Smooth muscle cell (in vitro differentiated cells): ENCODE measurements around the gene TENT5C. TPM values are rescaled to one million over a fixed set of nuclear protein-coding genes. Genes with fewer than 3 reads are reported as not detected.

ENCODE experiments used
- DNase-seq: peaks from one replicate; lab custom pipeline; 2025; ENCODE audit not compliant: unreplicated experiment; lab: John Stamatoyannopoulos, UW
- H2AFZ ChIP-seq: fragments of 200-600 bp; sonication (generic); 2 replicates; pipeline ENCODE4 v1.6.0; 2016; ENCODE audit warnings: antibody characterized with exemption, low read depth, mild to moderate bottlenecking
- H3F3A ChIP-seq: fragments of 200-600 bp; sonication (generic); 2 replicates; pipeline ENCODE4 v1.6.0; 2017; ENCODE audit warnings: antibody characterized with exemption, low read depth
- H3K27ac ChIP-seq: fragments of 200-600 bp; sonication (generic); 2 replicates; pipeline ENCODE4 v1.5.1; 2016; ENCODE audit warnings: low read depth, mild to moderate bottlenecking
- H3K27me3 ChIP-seq: fragments of 200-600 bp; sonication (generic); 2 replicates; pipeline ENCODE4 v1.6.1; 2016; ENCODE audit warnings: low read depth, mild to moderate bottlenecking
- H3K36me3 ChIP-seq: fragments of 200-600 bp; sonication (generic); 2 replicates; pipeline ENCODE4 v1.5.1; 2016; ENCODE audit warnings: low read depth
- H3K4me1 ChIP-seq: fragments of 200-600 bp; sonication (generic); 2 replicates; pipeline ENCODE4 v1.5.1; 2016; ENCODE audit warnings: low read depth
- H3K4me2 ChIP-seq: fragments of 200-600 bp; sonication (generic); 2 replicates; pipeline ENCODE4 v1.6.0; 2016; ENCODE audit warnings: mild to moderate bottlenecking
- H3K4me3 ChIP-seq: fragments of 200-600 bp; sonication (generic); 2 replicates; pipeline ENCODE4 v1.5.1; 2016; ENCODE audit warnings: mild to moderate bottlenecking
- H3K79me2 ChIP-seq: fragments of 200-600 bp; sonication (generic); 2 replicates; pipeline ENCODE4 v1.6.0; 2016; ENCODE audit warnings: low read depth, mild to moderate bottlenecking
- H3K9ac ChIP-seq: fragments of 200-600 bp; sonication (generic); 2 replicates; pipeline ENCODE4 v1.6.0; 2016; ENCODE audit warnings: low read depth
- H3K9me3 ChIP-seq: fragments of 200-600 bp; sonication (generic); replicated peaks from 2 replicates; pipeline ENCODE4 v1.5.1; 2016; ENCODE audit warnings: low read depth
- H4K20me1 ChIP-seq: fragments of 200-600 bp; sonication (generic); 2 replicates; pipeline ENCODE4 v1.6.0; 2016; ENCODE audit warnings: low read depth
- WGBS: methylation state at CpG from one replicate; pipeline ENCODE4 v1.1.7; 2016; ENCODE audit warnings: low lambda C conversion rate; 5-methylcytosine and 5-hydroxymethylcytosine counted together
- polyA plus RNA-seq: library from polyadenylated mRNA; unstranded; fragments of >200 nt; fragmentation: Nextera tagmentation; extraction: Ambion mirVana; gene quantifications from 2 replicates; pipeline ENCODE4 v1.2.1, GENCODE V29; 2016
- total RNA-seq: library from RNA; depleted of rRNA; stranded (reverse); fragments of >200 nt; gene quantifications from 2 replicates; pipeline ENCODE4 v1.2.3, GENCODE V29; 2014
- TF ChIP-seq, protein P1 (sequence below): fragments of 200-600 bp; sonication (generic); IDR thresholded peaks from 2 replicates; pipeline ENCODE4 v1.5.1; 2017; ENCODE audit warnings: borderline replicate concordance, mild to moderate bottlenecking, antibody characterized with exemption; ENCODE audit not compliant: insufficient read depth, poor library complexity, severe bottlenecking

TENT5C gene
- total and polyA plus RNA-seq, 2 experiments from 2014 or later = 5.3 to 5.7 TPM

DNA sequence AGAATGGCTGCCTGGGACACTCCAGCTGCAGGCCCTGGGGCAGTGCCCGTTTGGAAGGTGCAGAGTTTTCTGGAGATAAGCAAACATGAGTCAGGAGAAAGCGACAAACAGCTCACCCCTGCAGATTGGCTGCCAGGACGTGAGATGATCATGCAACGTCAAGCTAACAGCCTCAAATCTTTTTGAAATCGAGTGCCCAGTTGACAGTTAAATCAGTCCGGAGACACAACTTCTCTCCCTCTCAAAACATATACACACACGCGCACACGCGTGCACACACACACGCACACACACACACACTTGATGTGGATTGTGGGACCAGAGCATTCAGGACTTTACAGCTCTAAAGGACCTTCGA, 49.4 kb downstream of the TENT5C start:
- WGBS = 64% methylated on average over 12 of the region's 12 CpGs
- no peaks in the 10 kb centered on the region for H3K9me3 ChIP-seq

DNA sequence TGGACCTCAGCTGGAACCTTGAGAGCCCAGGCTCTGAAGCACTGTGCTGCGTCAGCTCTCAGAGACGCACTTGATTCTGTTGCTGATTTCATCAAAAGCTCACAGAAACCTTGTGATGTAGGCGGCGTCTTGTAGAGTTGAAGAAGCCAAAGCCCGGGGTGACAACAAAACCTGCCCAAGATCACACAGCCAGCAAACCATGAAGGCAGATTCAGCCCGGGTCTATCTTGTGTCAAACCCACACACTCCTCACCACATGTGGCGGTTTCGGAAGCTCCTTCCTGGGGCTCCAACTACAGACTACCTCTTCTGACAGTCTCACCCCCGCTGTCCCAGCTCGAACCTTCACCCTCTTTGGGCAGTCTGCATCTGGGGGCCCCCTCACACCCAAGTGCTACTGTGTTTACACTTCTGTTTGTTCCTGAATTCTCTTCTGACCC, 50.4 kb downstream of the TENT5C start:
- Histone ChIP-seq H4K20me1 (no peaks in the 10 kb centered on the region), H3K36me3 (no peaks in the 10 kb centered on the region), H3K4me3 (no peak overlapping the region), H3K79me2 (no peaks in the 10 kb centered on the region), H3K27me3 (no peaks in the 10 kb centered on the region), H2AFZ (peak overlapping the region; percentile 10), H3K4me2 (peak overlapping the region; percentile 52), H3K9me3 (no peaks in the 10 kb centered on the region), H3F3A (peaks cover 4% of the 10 kb centered on the region), H3K4me1 (no peaks in the 10 kb centered on the region), H3K27ac (peak overlapping the region; percentile 48), H3K9ac (no peak overlapping the region)
- WGBS = 52% methylated on average over 10 of the region's 10 CpGs
- TF ChIP-seq, protein P1, sequence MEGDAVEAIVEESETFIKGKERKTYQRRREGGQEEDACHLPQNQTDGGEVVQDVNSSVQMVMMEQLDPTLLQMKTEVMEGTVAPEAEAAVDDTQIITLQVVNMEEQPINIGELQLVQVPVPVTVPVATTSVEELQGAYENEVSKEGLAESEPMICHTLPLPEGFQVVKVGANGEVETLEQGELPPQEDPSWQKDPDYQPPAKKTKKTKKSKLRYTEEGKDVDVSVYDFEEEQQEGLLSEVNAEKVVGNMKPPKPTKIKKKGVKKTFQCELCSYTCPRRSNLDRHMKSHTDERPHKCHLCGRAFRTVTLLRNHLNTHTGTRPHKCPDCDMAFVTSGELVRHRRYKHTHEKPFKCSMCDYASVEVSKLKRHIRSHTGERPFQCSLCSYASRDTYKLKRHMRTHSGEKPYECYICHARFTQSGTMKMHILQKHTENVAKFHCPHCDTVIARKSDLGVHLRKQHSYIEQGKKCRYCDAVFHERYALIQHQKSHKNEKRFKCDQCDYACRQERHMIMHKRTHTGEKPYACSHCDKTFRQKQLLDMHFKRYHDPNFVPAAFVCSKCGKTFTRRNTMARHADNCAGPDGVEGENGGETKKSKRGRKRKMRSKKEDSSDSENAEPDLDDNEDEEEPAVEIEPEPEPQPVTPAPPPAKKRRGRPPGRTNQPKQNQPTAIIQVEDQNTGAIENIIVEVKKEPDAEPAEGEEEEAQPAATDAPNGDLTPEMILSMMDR = no peak
- no peak for DNase-seq

More for the DNA sequence above, 49.4 kb downstream of the TENT5C start:
- Histone ChIP-seq H4K20me1 (no peaks in the 10 kb centered on the region), H3K27ac (no peak overlapping the region), H3K4me2 (no peak overlapping the region), H3K27me3 (no peaks in the 10 kb centered on the region), H3K4me1 (no peaks in the 10 kb centered on the region), H3K36me3 (no peaks in the 10 kb centered on the region), H3F3A (peaks cover 4% of the 10 kb centered on the region), H3K9ac (no peak overlapping the region), H3K4me3 (no peak overlapping the region), H2AFZ (no peak overlapping the region), H3K79me2 (no peaks in the 10 kb centered on the region)
- no peak for DNase-seq
- TF ChIP-seq, protein P1 = no peak

DNA sequence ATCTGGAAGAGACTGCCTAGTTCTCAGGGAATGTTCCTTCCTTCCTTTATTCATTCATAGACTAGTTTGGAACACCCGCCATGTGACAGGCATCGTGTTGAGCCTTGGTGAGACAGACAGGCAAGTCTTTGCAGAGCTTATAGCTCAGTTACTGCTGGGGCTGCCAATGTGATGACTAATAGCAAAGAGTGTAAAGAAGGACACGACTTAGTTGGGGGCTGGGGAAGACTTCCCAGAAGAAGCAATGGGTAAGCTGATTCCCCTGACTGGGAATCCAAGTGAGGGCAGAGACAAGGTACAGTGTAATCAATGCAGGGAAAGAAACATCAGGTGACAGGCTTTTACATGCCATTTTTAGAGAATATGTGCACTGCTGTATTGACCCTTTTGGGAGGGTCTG, 51.2 kb downstream of the TENT5C start:
- WGBS = 0% methylated on average over 3 of the region's 3 CpGs
- Histone ChIP-seq H3K27ac (peak overlapping the region; percentile 48), H2AFZ (no peak overlapping the region), H3K27me3 (no peaks in the 10 kb centered on the region), H3K4me2 (peak overlapping the region; percentile 52), H4K20me1 (no peaks in the 10 kb centered on the region), H3F3A (peaks cover 4% of the 10 kb centered on the region), H3K9ac (no peak overlapping the region), H3K9me3 (no peaks in the 10 kb centered on the region), H3K4me3 (no peak overlapping the region), H3K4me1 (no peaks in the 10 kb centered on the region), H3K79me2 (no peaks in the 10 kb centered on the region), H3K36me3 (no peaks in the 10 kb centered on the region)
- no peak for DNase-seq
- TF ChIP-seq, protein P1 = no peak

DNA sequence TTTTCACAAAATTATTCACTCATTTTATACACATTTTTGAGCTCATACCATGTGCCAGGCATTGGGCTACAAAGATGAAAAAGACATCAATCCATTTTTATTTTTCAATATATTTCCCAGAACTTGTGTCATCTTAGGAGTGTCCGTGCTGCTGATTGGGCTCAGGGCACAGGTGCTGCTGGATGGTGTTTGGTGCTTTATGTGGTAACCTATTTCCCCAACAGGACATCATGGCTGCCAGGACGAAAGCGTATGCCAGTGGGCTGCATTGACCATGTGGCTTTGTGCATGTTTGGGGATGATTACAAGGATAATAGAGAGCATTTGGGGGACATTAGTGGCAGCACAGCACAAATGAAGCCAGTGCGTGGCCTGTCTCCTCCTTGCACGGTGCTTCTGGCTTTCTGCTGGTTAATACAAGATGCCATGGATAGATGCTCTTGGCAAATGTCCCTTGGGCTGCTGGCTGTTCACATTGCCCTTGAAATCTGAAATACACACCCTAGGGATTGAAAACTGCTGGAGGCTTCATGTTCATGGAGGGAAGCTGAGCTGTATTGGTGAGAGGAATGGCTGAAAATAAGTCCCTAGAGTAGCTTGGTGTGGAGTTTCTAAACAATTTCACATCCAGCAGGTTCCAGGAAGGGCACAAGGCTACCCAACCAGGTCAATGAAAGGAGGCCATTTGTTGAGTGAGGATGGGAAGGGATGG, 52.3 kb downstream of the TENT5C start:
- H3K4me3 ChIP-seq = no peak overlapping the region
- H3K27me3 ChIP-seq = no peaks in the 10 kb centered on the region
- 97% methylated on average over 5 of the region's 5 CpGs for WGBS
- H3F3A ChIP-seq = peaks cover 4% of the 10 kb centered on the region
- H3K9me3 ChIP-seq = no peaks in the 10 kb centered on the region
- H3K9ac ChIP-seq = no peak overlapping the region
- DNase-seq = no peak
- H3K79me2 ChIP-seq = no peaks in the 10 kb centered on the region
- TF ChIP-seq, protein P1 = no peak
- H3K27ac ChIP-seq = no peak overlapping the region
- H3K36me3 ChIP-seq = no peaks in the 10 kb centered on the region
- no peaks in the 10 kb centered on the region for H4K20me1 ChIP-seq
- H3K4me2 ChIP-seq = no peak overlapping the region
- no peak overlapping the region for H2AFZ ChIP-seq
- H3K4me1 ChIP-seq = no peaks in the 10 kb centered on the region
